Trophoblast cell (in vitro differentiated cells and primary cell): ENCODE measurements around the gene SNORC.

Experiments used
- DNase-seq, 2 donors: peaks; one replicate each; pipeline ENCODE4 v3.0.0-alpha.2; 2016
- H2AFZ ChIP-seq: 2 replicates; pipeline ENCODE4 v1.6.1; 2013; ENCODE audit warnings: low read length, moderate library complexity, mild to moderate bottlenecking; ENCODE audit not compliant: insufficient read depth, poor library complexity
- H2AK5ac ChIP-seq: 2 replicates; pipeline ENCODE4 v1.6.1; 2013; ENCODE audit warnings: mild to moderate bottlenecking, low read length
- H2BK120ac ChIP-seq: 2 replicates; pipeline ENCODE4 v1.6.1; 2013; ENCODE audit warnings: low read length, mild to moderate bottlenecking, moderate library complexity; ENCODE audit not compliant: insufficient read depth, poor library complexity
- H2BK12ac ChIP-seq: 2 replicates; pipeline ENCODE4 v1.6.1; 2013; ENCODE audit warnings: mild to moderate bottlenecking, low read length, moderate library complexity
- H2BK5ac ChIP-seq: 2 replicates; pipeline ENCODE4 v1.6.1; 2013; ENCODE audit warnings: low read length, low read depth, moderate library complexity, mild to moderate bottlenecking; ENCODE audit not compliant: poor library complexity
- H3K14ac ChIP-seq: 2 replicates; pipeline ENCODE4 v1.6.1; 2013; ENCODE audit warnings: mild to moderate bottlenecking, low read length
- H3K18ac ChIP-seq: 2 replicates; pipeline ENCODE4 v1.6.1; 2013; ENCODE audit warnings: mild to moderate bottlenecking, low read length
- H3K23ac ChIP-seq: 2 replicates; pipeline ENCODE4 v1.6.1; 2013; ENCODE audit warnings: low read length
- H3K27ac ChIP-seq: 2 replicates; pipeline ENCODE4 v1.5.1; 2013; ENCODE audit warnings: low read depth, mild to moderate bottlenecking, inconsistent platforms, low read length, moderate library complexity
- H3K27me3 ChIP-seq: 2 replicates; pipeline ENCODE4 v1.6.1; 2013; ENCODE audit warnings: inconsistent platforms, mild to moderate bottlenecking, low read length, moderate library complexity; ENCODE audit not compliant: insufficient read depth
- H3K36me3 ChIP-seq, 2 experiments: 1 replicate in 1 of 2; 2 replicates in 1 of 2; pipeline ENCODE4 v1.6.1; 2013; ENCODE audit warnings: low read length in 2 of 2, mild to moderate bottlenecking in 2 of 2, moderate library complexity in 1 of 2; ENCODE audit not compliant: insufficient read depth in 2 of 2, control insufficient read depth in 1 of 2
- H3K4ac ChIP-seq: 2 replicates; pipeline ENCODE4 v1.6.1; 2013; ENCODE audit warnings: low read depth, mild to moderate bottlenecking, low read length, moderate library complexity
- H3K4me1 ChIP-seq, 2 experiments: 1 replicate in 1 of 2; 2 replicates in 1 of 2; pipeline ENCODE4 v1.6.1; 2013; ENCODE audit warnings: low read length in 2 of 2, mild to moderate bottlenecking in 2 of 2, moderate library complexity in 1 of 2; ENCODE audit not compliant: insufficient read depth in 2 of 2, control insufficient read depth in 1 of 2
- H3K4me2 ChIP-seq: 2 replicates; pipeline ENCODE4 v1.6.1; 2013; ENCODE audit warnings: inconsistent platforms, mild to moderate bottlenecking, low read length, moderate library complexity
- H3K4me3 ChIP-seq: 2 replicates; pipeline ENCODE4 v1.5.1; 2013; ENCODE audit warnings: mild to moderate bottlenecking, low read depth, low read length, inconsistent platforms
- H3K79me1 ChIP-seq: one replicate; pipeline ENCODE4 v1.6.1; 2013; ENCODE audit warnings: low read length
- H3K79me2 ChIP-seq: 2 replicates; pipeline ENCODE4 v1.6.1; 2013; ENCODE audit warnings: low read length, mild to moderate bottlenecking; ENCODE audit not compliant: control insufficient read depth, insufficient read depth, poor library complexity
- H3K9ac ChIP-seq: 2 replicates; pipeline ENCODE4 v1.6.1; 2013; ENCODE audit warnings: mild to moderate bottlenecking, low read length
- H3K9me3 ChIP-seq: 2 replicates; pipeline ENCODE4 v1.6.1; 2013; ENCODE audit warnings: low read depth, mild to moderate bottlenecking, control low read depth, inconsistent platforms, low read length; ENCODE audit not compliant: insufficient read depth
- H4K12ac ChIP-seq: 2 replicates; pipeline ENCODE4 v1.6.1; 2013; ENCODE audit warnings: low read depth, mild to moderate bottlenecking, low read length, moderate library complexity
- H4K8ac ChIP-seq: 2 replicates; pipeline ENCODE4 v1.6.1; 2013; ENCODE audit warnings: low read depth, mild to moderate bottlenecking, low read length, moderate library complexity
- H4K91ac ChIP-seq: one replicate; pipeline ENCODE4 v1.6.1; 2013; ENCODE audit warnings: low read depth, mild to moderate bottlenecking, low read length, moderate library complexity
- WGBS: extraction: QIAGEN DNeasy Blood & Tissue Kit; methylation state at CpG from one replicate; pipeline ENCODE4 v1.1.7; 2013; ENCODE audit warnings: missing lambda C conversion rate; ENCODE audit not compliant: insufficient read length, insufficient coverage; ENCODE audit errors: extremely low coverage; 5-methylcytosine and 5-hydroxymethylcytosine counted together

Gene SNORC

DNA sequence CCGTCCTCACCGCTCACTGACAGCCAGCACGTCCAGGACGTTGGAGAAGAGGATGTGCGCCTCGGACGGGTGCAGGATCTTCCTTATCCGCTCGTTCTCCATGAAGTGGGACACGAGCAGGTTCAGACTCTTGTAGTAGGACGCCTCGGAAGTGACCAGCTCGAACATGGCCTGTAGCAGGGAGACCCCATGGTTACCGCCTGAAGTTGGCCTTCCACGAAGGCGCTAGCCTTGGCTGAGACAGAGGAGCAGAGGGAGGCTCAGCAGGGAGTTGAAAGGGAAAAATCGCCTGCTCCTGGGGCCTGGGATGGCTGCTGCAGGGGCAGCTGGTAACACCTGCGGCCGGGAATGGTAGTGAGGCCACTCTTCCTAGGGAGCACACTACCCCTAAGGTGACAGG lies 24.7 kb downstream of the SNORC start:
- H3K27me3 ChIP-seq: no peaks in the 10 kb centered on the region
- H3K4ac ChIP-seq: no peak overlapping the region
- H4K12ac ChIP-seq: no peak overlapping the region
- H2BK5ac ChIP-seq: no peak overlapping the region
- DNase-seq: no peak
- H2AFZ ChIP-seq: no peak overlapping the region
- H3K18ac ChIP-seq: no peak overlapping the region
- no peaks in the 10 kb centered on the region for H3K79me2 ChIP-seq
- no peak overlapping the region for H3K14ac ChIP-seq
- no peak overlapping the region for H2BK120ac ChIP-seq
- H3K27ac ChIP-seq: no peak overlapping the region
- no peaks in the 10 kb centered on the region for H3K79me1 ChIP-seq
- no peak overlapping the region for H4K8ac ChIP-seq
- H3K23ac ChIP-seq: no peak overlapping the region
- no peaks in the 10 kb centered on the region for H3K36me3 ChIP-seq
- H4K91ac ChIP-seq: no peak overlapping the region
- no peak overlapping the region for H3K9ac ChIP-seq
- no peak overlapping the region for H3K4me2 ChIP-seq
- H3K4me1 ChIP-seq: peaks cover 6 to 8% of the 10 kb centered on the region in 2 experiments
- no peak overlapping the region for H3K4me3 ChIP-seq
- no CpG with 5 or more reads among the region's 19 CpGs for WGBS
- H2AK5ac ChIP-seq: no peak overlapping the region
- H3K9me3 ChIP-seq: peaks cover 2% of the 10 kb centered on the region
- H2BK12ac ChIP-seq: no peak overlapping the region

DNA sequence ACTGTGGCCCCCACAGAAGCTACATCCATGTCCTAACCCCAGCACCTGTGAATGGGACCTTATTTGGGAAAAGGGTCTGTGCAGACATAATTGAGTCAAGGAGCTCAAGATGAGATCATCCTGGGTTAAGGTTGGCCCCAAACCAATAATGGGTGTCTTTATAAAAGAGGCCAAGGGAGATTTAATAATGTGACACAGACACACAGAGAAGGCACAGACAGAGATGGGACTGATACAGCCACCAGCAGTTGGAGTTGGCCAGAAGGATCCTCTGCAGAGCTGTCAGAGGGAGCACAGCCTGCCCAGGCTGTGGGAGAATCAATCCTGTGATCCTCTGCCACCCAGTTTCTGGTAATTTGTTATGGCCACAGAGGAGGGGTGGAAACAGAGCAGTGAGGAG lies 26.0 kb downstream of the SNORC start:
- Histone ChIP-seq H4K8ac (no peak overlapping the region), H3K4me1 (peaks cover 0 to 2% of the 10 kb centered on the region in 2 experiments), H3K9me3 (peaks cover 2% of the 10 kb centered on the region), H2AFZ (no peak overlapping the region), H2AK5ac (no peak overlapping the region), H3K9ac (no peak overlapping the region), H4K91ac (no peak overlapping the region), H3K18ac (no peak overlapping the region), H3K23ac (no peak overlapping the region), H2BK12ac (no peak overlapping the region), H4K12ac (no peak overlapping the region), H3K27me3 (no peaks in the 10 kb centered on the region), H3K4me3 (no peak overlapping the region), H2BK120ac (no peak overlapping the region), H3K14ac (no peak overlapping the region), H2BK5ac (no peak overlapping the region), H3K79me2 (no peaks in the 10 kb centered on the region), H3K27ac (no peak overlapping the region), H3K4me2 (no peak overlapping the region), H3K4ac (no peak overlapping the region), H3K36me3 (no peaks in the 10 kb centered on the region), H3K79me1 (no peaks in the 10 kb centered on the region)
- no peak for DNase-seq

DNA sequence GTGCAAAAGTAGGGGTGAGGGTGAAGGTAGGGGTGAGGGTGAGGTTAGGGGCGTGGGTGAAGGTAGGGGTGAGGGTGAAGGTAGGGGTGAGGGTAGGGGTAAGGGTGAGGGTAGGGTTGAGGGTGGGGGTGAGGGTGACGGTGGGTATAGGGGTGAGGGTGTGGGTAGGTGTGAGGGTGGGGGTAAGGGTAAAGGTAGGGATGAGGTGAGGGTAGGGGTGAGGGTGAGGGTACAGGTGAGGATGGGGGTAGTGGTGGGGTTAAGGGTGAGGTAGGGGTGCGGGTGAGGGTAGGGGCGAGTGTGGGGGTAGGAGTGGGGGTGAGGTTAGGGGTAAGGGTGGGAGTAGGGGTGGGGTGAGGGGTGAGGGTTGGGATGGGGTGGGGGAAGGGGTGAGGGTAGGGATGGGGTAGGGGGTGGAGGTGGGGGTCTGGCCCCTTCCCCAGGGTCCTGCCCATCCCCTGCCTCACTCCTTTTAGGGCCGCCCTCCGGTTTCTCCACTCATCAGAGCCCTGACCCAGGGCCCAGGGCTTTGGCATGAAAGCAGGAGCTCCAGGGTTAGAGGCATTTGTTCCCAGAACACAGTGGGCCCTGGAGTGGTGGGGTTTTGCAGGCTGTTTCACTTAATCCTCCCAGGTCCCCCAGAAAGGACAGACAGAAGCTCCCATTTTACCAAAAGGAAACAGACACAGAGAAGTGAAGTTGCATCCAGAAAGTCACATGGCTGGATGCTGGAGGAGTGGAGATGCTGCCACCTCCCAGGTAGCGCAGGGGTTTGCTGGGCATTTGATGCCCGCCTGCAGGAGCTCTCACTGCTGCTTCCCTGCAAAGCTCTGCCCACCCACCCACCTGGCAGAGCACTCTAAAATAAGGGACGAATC lies 26.9 kb downstream of the SNORC start:
- no peaks in the 10 kb centered on the region for H3K79me2 ChIP-seq

DNA sequence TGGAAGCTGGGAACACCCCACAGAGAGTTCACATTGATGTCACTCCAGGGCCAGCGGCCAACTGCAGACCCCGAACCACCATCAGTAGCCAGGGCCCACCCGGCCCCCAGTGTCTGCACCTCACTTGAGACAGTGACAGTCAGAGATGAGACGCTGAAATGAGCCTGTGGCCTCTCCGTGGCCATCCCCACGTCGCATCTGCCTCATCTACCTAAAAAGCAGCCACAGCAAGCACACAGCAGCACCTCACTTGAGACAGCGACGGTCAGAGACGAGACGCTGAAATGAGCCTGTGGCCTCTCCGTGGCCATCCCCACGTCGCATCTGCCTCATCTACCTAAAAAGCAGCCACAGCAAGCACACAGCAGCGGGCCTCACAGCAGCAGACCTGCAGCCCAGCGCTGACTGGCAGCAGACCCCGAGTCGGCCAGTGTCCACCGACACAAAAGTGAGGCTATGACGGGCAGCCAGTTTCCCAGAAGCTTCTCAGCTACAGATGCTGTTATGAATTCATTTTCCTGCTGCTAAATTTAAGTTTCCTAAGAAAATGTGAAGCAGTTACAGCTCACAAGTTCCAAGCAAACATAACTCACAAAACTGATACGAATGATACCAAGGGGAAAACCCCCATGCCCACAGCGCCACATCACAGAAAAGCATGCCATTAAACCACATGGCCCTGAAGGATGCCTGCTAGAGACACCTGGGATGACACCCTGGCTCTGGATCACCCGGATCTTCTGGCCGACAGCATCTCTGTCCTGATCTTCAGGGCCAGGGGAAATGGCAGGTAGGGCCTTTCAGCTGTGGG lies 27.7 kb downstream of the SNORC start:
- WGBS: no CpG with 5 or more reads among the region's 24 CpGs
- no peak overlapping the region for H3K4me2 ChIP-seq
- no peak overlapping the region for H2BK12ac ChIP-seq
- no peak overlapping the region for H2BK5ac ChIP-seq
- no peak overlapping the region for H2AFZ ChIP-seq
- no peak overlapping the region for H2BK120ac ChIP-seq
- no peak overlapping the region for H4K12ac ChIP-seq
- no peaks in the 10 kb centered on the region for H3K36me3 ChIP-seq
- H3K27ac ChIP-seq: no peak overlapping the region
- no peak overlapping the region for H3K4me3 ChIP-seq
- no peak overlapping the region for H2AK5ac ChIP-seq
- H4K91ac ChIP-seq: no peak overlapping the region
- no peaks in the 10 kb centered on the region for H3K27me3 ChIP-seq
- no peak overlapping the region for H3K14ac ChIP-seq
- no peak overlapping the region for H4K8ac ChIP-seq
- H3K79me1 ChIP-seq: no peaks in the 10 kb centered on the region
- no peak for DNase-seq
- H3K23ac ChIP-seq: no peak overlapping the region
- H3K9ac ChIP-seq: no peak overlapping the region
- peaks cover 0 to 3% of the 10 kb centered on the region in 2 experiments for H3K4me1 ChIP-seq
- H3K9me3 ChIP-seq: peaks cover 4% of the 10 kb centered on the region
- H3K4ac ChIP-seq: no peak overlapping the region
- no peaks in the 10 kb centered on the region for H3K79me2 ChIP-seq
- no peak overlapping the region for H3K18ac ChIP-seq

More for the DNA sequence above, 26.9 kb downstream of the SNORC start:
- no peak overlapping the region for H3K4me2 ChIP-seq
- H2AFZ ChIP-seq: no peak overlapping the region
- H3K18ac ChIP-seq: no peak overlapping the region
- 95% methylated on average over 4 of the region's 9 CpGs for WGBS
- H2BK5ac ChIP-seq: no peak overlapping the region
- no peak overlapping the region for H2AK5ac ChIP-seq
- peaks cover 4% of the 10 kb centered on the region for H3K9me3 ChIP-seq
- H4K8ac ChIP-seq: no peak overlapping the region
- H4K91ac ChIP-seq: no peak overlapping the region
- H3K4me3 ChIP-seq: no peak overlapping the region
- H3K27me3 ChIP-seq: no peaks in the 10 kb centered on the region
- H3K9ac ChIP-seq: no peak overlapping the region
- no peak overlapping the region for H2BK120ac ChIP-seq
- H3K23ac ChIP-seq: no peak overlapping the region
- H3K36me3 ChIP-seq: no peaks in the 10 kb centered on the region
- DNase-seq: no peak
- no peak overlapping the region for H2BK12ac ChIP-seq
- no peak overlapping the region for H3K14ac ChIP-seq
- no peaks in the 10 kb centered on the region for H3K79me1 ChIP-seq
- H3K4me1 ChIP-seq: peaks cover 0 to 3% of the 10 kb centered on the region in 2 experiments
- H3K4ac ChIP-seq: no peak overlapping the region
- no peak overlapping the region for H4K12ac ChIP-seq
- H3K27ac ChIP-seq: no peak overlapping the region
